Transverse colon (tissue), 3 donors: ENCODE results near the gene SNTA1.
"Not testable (repeated sequence)": the region's sequence is repeated elsewhere in the genome, so short reads cannot be mapped to it uniquely, and the experiment has no call there.

Experiments
- EP300 ChIP-seq: sonication (generic); formaldehyde crosslinking; IDR thresholded peaks from one replicate; pipeline ENCODE4 v1.6.1; 2017; ENCODE audit warnings: antibody characterized with exemption, low read depth
- POLR2A ChIP-seq: fragments of 450-650 bp; IDR thresholded peaks from one replicate; pipeline ENCODE4 v1.6.1; 2016; ENCODE audit warnings: antibody characterized with exemption, mild to moderate bottlenecking, moderate library complexity
- TF ChIP-seq, protein P1 (sequence below), 5 experiments: fragments of 200-600 bp in 3 of 5; fragments of 450-650 bp in 2 of 5; sonication (generic) in 3 of 5; IDR thresholded peaks; 1 replicate in 2 of 5; 2 replicates in 3 of 5; pipeline ENCODE4 v1.5.1; 2016 to 2017; ENCODE audit warnings: antibody characterized with exemption in 5 of 5, inconsistent platforms in 3 of 5, mild to moderate bottlenecking in 2 of 5, moderate library complexity in 1 of 5

DNA sequence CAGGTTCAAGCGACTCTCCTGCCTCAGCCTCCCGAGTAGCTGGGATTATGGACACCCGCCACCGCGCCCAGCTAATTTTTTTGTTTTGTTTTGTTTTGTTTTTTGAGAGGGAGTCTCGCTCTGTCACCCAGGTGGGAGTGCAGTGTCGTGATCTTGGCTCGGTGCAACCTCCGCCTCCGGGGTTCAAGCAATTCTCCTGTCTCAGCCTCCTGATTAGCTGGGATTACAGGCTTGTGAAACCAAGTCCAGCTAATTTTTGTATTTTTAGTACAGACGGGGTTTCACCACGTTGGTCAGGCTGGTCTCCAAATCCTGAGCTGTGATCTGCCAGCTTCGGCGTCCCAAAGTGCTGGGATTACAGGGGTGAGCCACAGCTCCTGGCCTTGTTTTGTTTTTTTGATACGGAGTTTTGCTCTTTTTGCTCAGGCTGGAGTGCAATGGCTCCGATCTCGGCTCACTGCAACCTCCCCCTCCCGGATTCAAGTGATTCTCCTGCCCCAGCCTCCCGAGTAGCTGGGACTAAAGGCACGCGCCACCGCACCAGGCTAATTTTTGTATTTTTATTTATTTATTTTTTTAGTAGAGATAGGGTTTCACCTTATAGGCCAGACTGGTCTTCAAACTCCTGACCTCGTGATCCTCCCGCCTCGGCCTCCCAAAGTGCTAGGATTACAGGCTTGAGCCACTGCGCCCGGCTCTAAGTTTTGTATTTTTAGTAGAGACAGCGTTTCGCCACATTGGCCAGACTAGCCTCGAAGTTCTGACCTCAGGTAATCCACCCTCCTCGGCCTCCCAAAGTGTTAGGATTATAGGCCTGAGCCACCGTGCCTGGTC is 45.3 kb upstream of the SNTA1 start:
- TF ChIP-seq, protein P1, sequence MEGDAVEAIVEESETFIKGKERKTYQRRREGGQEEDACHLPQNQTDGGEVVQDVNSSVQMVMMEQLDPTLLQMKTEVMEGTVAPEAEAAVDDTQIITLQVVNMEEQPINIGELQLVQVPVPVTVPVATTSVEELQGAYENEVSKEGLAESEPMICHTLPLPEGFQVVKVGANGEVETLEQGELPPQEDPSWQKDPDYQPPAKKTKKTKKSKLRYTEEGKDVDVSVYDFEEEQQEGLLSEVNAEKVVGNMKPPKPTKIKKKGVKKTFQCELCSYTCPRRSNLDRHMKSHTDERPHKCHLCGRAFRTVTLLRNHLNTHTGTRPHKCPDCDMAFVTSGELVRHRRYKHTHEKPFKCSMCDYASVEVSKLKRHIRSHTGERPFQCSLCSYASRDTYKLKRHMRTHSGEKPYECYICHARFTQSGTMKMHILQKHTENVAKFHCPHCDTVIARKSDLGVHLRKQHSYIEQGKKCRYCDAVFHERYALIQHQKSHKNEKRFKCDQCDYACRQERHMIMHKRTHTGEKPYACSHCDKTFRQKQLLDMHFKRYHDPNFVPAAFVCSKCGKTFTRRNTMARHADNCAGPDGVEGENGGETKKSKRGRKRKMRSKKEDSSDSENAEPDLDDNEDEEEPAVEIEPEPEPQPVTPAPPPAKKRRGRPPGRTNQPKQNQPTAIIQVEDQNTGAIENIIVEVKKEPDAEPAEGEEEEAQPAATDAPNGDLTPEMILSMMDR (IDR thresholded peaks at IDR 0.05): not testable (repeated sequence)
- TF ChIP-seq POLR2A, EP300: not testable (repeated sequence)
